OCI-LY3 (cell line): ENCODE measurements around the gene LARGE1.

Source experiments
- EZH2phosphoT487 ChIP-seq: fragments of 200-600 bp; shearing (Covaris generic); IDR thresholded peaks from 2 replicates; pipeline ENCODE4 v1.6.1; 2018; ENCODE audit warnings: antibody characterized with exemption, mixed run types, low read depth
- TF ChIP-seq, protein P1 (sequence below): fragments of 200-600, 300-600 bp; sonication (generic); IDR thresholded peaks from 2 replicates; pipeline ENCODE4 v1.5.1; 2014; ENCODE audit warnings: antibody characterized with exemption, low read length, low read depth

- TF ChIP-seq, protein P1, sequence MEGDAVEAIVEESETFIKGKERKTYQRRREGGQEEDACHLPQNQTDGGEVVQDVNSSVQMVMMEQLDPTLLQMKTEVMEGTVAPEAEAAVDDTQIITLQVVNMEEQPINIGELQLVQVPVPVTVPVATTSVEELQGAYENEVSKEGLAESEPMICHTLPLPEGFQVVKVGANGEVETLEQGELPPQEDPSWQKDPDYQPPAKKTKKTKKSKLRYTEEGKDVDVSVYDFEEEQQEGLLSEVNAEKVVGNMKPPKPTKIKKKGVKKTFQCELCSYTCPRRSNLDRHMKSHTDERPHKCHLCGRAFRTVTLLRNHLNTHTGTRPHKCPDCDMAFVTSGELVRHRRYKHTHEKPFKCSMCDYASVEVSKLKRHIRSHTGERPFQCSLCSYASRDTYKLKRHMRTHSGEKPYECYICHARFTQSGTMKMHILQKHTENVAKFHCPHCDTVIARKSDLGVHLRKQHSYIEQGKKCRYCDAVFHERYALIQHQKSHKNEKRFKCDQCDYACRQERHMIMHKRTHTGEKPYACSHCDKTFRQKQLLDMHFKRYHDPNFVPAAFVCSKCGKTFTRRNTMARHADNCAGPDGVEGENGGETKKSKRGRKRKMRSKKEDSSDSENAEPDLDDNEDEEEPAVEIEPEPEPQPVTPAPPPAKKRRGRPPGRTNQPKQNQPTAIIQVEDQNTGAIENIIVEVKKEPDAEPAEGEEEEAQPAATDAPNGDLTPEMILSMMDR: no peak
- no peak for TF ChIP-seq EZH2phosphoT487
Measured at GRCh38 chr22:33666961-33667619, 253.2 kb downstream of the LARGE1 start.
